T-helper 2 cell treated with Interferon-gamma antibody and Interleukin-4, amounts not matched to agents 5 μg/mL and 100 μg/mL, for 36 hours (primary cell): Measurements from ENCODE around the gene ARIH1.
"Not testable (repeated sequence)": the region's sequence is repeated elsewhere in the genome, so short reads cannot be mapped to it uniquely, and the experiment has no call there.

Experiments
- DNase-seq: peaks from one replicate; pipeline ENCODE4 v3.0.0; 2021; ENCODE audit warnings: low spot score
- H3K27ac Mint-ChIP-seq: one replicate; pipeline ENCODE4 v1.8.0; 2021; ENCODE audit warnings: mild to moderate bottlenecking, mixed read lengths
- H3K27me3 Mint-ChIP-seq: one replicate; pipeline ENCODE4 v1.8.0; 2021; ENCODE audit warnings: low read depth, mixed read lengths
- H3K36me3 Mint-ChIP-seq: one replicate; pipeline ENCODE4 v1.8.0; 2021; ENCODE audit warnings: low read depth, mixed read lengths
- H3K4me1 Mint-ChIP-seq: one replicate; pipeline ENCODE4 v1.8.0; 2021; ENCODE audit warnings: low read depth, mixed read lengths
- H3K4me3 Mint-ChIP-seq: one replicate; pipeline ENCODE4 v1.8.0; 2022; ENCODE audit warnings: mild to moderate bottlenecking, moderate library complexity, mixed read lengths
- H3K9me3 Mint-ChIP-seq: one replicate; pipeline ENCODE4 v1.8.0; 2021; ENCODE audit warnings: mixed read lengths

ARIH1 gene

GRCh38 chr15:72474912-72475628, 940 bp downstream of the ARIH1 start:
- peak; percentile 73 for DNase-seq
- Mint-ChIP-seq H3K27me3 (no peaks in the 10 kb centered on the region), H3K9me3 (no peaks in the 10 kb centered on the region), H3K4me3 (peak overlapping the region; percentile 91), H3K4me1 (peaks cover 29% of the 10 kb centered on the region), H3K27ac (peak overlapping the region; percentile 92), H3K36me3 (peaks cover 38% of the 10 kb centered on the region)

- H3K27ac Mint-ChIP-seq = peak overlapping the region; percentile 92
- peaks cover 29% of the 10 kb centered on the region for H3K4me1 Mint-ChIP-seq
- H3K9me3 Mint-ChIP-seq = no peaks in the 10 kb centered on the region
These were observed 1.5 kb downstream of the ARIH1 start for GRCh38 chr15:72475674-72476073.

GRCh38 chr15:72476330-72476729, 2.2 kb downstream of the ARIH1 start:
- Mint-ChIP-seq H3K36me3 (peaks cover 46% of the 10 kb centered on the region), H3K4me1 (peaks cover 32% of the 10 kb centered on the region), H3K27ac (peak overlapping the region; percentile 68), H3K4me3 (peak overlapping the region; percentile 91)
- H3K27me3 Mint-ChIP-seq, H3K9me3 Mint-ChIP-seq, DNase-seq: not testable (repeated sequence)

More at GRCh38 chr15:72475674-72476073, 1.5 kb downstream of the ARIH1 start:
- Mint-ChIP-seq H3K4me3 (peak overlapping the region; percentile 91), H3K36me3 (peaks cover 41% of the 10 kb centered on the region), H3K27me3 (no peaks in the 10 kb centered on the region)
- DNase-seq = no peak

- Mint-ChIP-seq H3K27ac (no peak overlapping the region), H3K9me3 (no peaks in the 10 kb centered on the region), H3K27me3 (no peaks in the 10 kb centered on the region), H3K4me1 (peaks cover 26% of the 10 kb centered on the region), H3K4me3 (no peak overlapping the region), H3K36me3 (peaks cover 52% of the 10 kb centered on the region)
- DNase-seq = no peak
These were observed 7.0 kb downstream of the ARIH1 start for GRCh38 chr15:72481015-72481659.

- Mint-ChIP-seq H3K4me3 (no peak overlapping the region), H3K27ac (no peak overlapping the region), H3K9me3 (no peaks in the 10 kb centered on the region), H3K36me3 (peaks cover 42% of the 10 kb centered on the region), H3K4me1 (peaks cover 16% of the 10 kb centered on the region), H3K27me3 (no peaks in the 10 kb centered on the region)
- no peak for DNase-seq
These were observed 8.1 kb downstream of the ARIH1 start for GRCh38 chr15:72482275-72482674.

- no peak overlapping the region for H3K4me3 Mint-ChIP-seq
- H3K4me1 Mint-ChIP-seq = peaks cover 20% of the 10 kb centered on the region
These were observed 9.1 kb downstream of the ARIH1 start for GRCh38 chr15:72483279-72483678.

GRCh38 chr15:72486144-72486543, 12.0 kb downstream of the ARIH1 start:
- Mint-ChIP-seq H3K9me3 (no peaks in the 10 kb centered on the region), H3K4me3 (no peak overlapping the region), H3K4me1 (peaks cover 17% of the 10 kb centered on the region), H3K27ac (no peak overlapping the region), H3K27me3 (no peaks in the 10 kb centered on the region), H3K36me3 (peaks cover 17% of the 10 kb centered on the region)
- DNase-seq = no peak

More at GRCh38 chr15:72483279-72483678, 9.1 kb downstream of the ARIH1 start:
- no peaks in the 10 kb centered on the region for H3K9me3 Mint-ChIP-seq
- H3K36me3 Mint-ChIP-seq = peaks cover 35% of the 10 kb centered on the region
- H3K27me3 Mint-ChIP-seq = no peaks in the 10 kb centered on the region
- H3K27ac Mint-ChIP-seq = no peak overlapping the region
- DNase-seq = no peak

- Mint-ChIP-seq H3K36me3 (peaks cover 16% of the 10 kb centered on the region), H3K27me3 (no peaks in the 10 kb centered on the region), H3K4me1 (peaks cover 15% of the 10 kb centered on the region), H3K9me3 (no peaks in the 10 kb centered on the region), H3K4me3 (no peak overlapping the region), H3K27ac (no peak overlapping the region)
- no peak for DNase-seq
These were observed 13.1 kb downstream of the ARIH1 start for GRCh38 chr15:72487070-72487797.

- no peak overlapping the region for H3K4me3 Mint-ChIP-seq
- peaks cover 8% of the 10 kb centered on the region for H3K36me3 Mint-ChIP-seq
- DNase-seq = no peak
- no peaks in the 10 kb centered on the region for H3K9me3 Mint-ChIP-seq
- H3K27ac Mint-ChIP-seq = no peak overlapping the region
- H3K4me1 Mint-ChIP-seq = peaks cover 9% of the 10 kb centered on the region
- no peaks in the 10 kb centered on the region for H3K27me3 Mint-ChIP-seq
These were observed 14.4 kb downstream of the ARIH1 start for GRCh38 chr15:72488558-72488957.

GRCh38 chr15:72489943-72490554, 15.9 kb downstream of the ARIH1 start:
- H3K9me3 Mint-ChIP-seq = no peaks in the 10 kb centered on the region
- H3K4me3 Mint-ChIP-seq = no peak overlapping the region
- H3K27ac Mint-ChIP-seq = no peak overlapping the region

GRCh38 chr15:72491768-72492167, 17.6 kb downstream of the ARIH1 start:
- Mint-ChIP-seq H3K27me3 (no peaks in the 10 kb centered on the region), H3K27ac (no peak overlapping the region), H3K36me3 (peaks cover 3% of the 10 kb centered on the region), H3K9me3 (no peaks in the 10 kb centered on the region), H3K4me1 (peaks cover 12% of the 10 kb centered on the region), H3K4me3 (no peak overlapping the region)
- no peak for DNase-seq

More at GRCh38 chr15:72489943-72490554, 15.9 kb downstream of the ARIH1 start:
- Mint-ChIP-seq H3K27me3 (no peaks in the 10 kb centered on the region), H3K4me1 (peaks cover 12% of the 10 kb centered on the region), H3K36me3 (peaks cover 3% of the 10 kb centered on the region)
- DNase-seq = no peak

GRCh38 chr15:72492733-72493132, 18.6 kb downstream of the ARIH1 start:
- Mint-ChIP-seq H3K4me1 (peaks cover 8% of the 10 kb centered on the region), H3K27me3 (no peaks in the 10 kb centered on the region), H3K27ac (no peak overlapping the region), H3K9me3 (no peaks in the 10 kb centered on the region), H3K36me3 (peaks cover 3% of the 10 kb centered on the region), H3K4me3 (no peak overlapping the region)
- DNase-seq = no peak

- no peak overlapping the region for H3K27ac Mint-ChIP-seq
- H3K9me3 Mint-ChIP-seq = no peaks in the 10 kb centered on the region
- no peak overlapping the region for H3K4me3 Mint-ChIP-seq
- DNase-seq = no peak
- no peaks in the 10 kb centered on the region for H3K27me3 Mint-ChIP-seq
- peaks cover 4% of the 10 kb centered on the region for H3K36me3 Mint-ChIP-seq
- peaks cover 6% of the 10 kb centered on the region for H3K4me1 Mint-ChIP-seq
These were observed 19.1 kb downstream of the ARIH1 start for GRCh38 chr15:72493220-72493619.

- H3K4me3 Mint-ChIP-seq = no peak overlapping the region
These were observed 20.9 kb downstream of the ARIH1 start for GRCh38 chr15:72495007-72495406.

More at GRCh38 chr15:72495007-72495406, 20.9 kb downstream of the ARIH1 start:
- Mint-ChIP-seq H3K36me3 (peaks cover 9% of the 10 kb centered on the region), H3K27me3 (no peaks in the 10 kb centered on the region), H3K27ac (no peak overlapping the region), H3K9me3 (no peaks in the 10 kb centered on the region), H3K4me1 (peaks cover 4% of the 10 kb centered on the region)
- no peak for DNase-seq
